Activated CD4-positive, alpha-beta T cell treated with anti-CD3 and anti-CD28 coated beads, Interleukin-2, amount 10 ng/mL, durations not matched to agents 24 days and 14 days (primary cell): ENCODE data around the gene NTNG1. TPM values are rescaled to one million over a fixed set of nuclear protein-coding genes. Genes with fewer than 3 reads are reported as not detected.

Source experiments
- total RNA-seq: library from RNA; stranded (reverse); gene quantifications from 2 replicates; pipeline ENCODE4 v1.2.3, GENCODE V29; 2022

The NTNG1 gene
- total RNA-seq, 1 donor from 2014 or later: not detected

Other genes starting within 250 kb of the NTNG1 start
- gene PRMT6, start 84.4 kb upstream of the NTNG1 start, total RNA-seq: 24.6 TPM in 2 replicates